ENCODE results near the gene PIM3.

Gene PIM3

GRCh38 chr22:49928185-49928495 lies 32.4 kb upstream of the PIM3 start:
- DNase-seq (ENCODE audit: low read depth), result no peak

GRCh38 chr22:49928555-49929210 lies 31.9 kb upstream of the PIM3 start:
- DNase-seq (ENCODE audit: low read depth), result no peak

- peak; percentile 73 for DNase-seq (ENCODE audit: low read depth)
Measured at GRCh38 chr22:49929211-49929979, 31.2 kb upstream of the PIM3 start.

GRCh38 chr22:49929994-49930575 lies 30.5 kb upstream of the PIM3 start:
- DNase-seq (ENCODE audit: low read depth), result no peak

- DNase-seq (ENCODE audit: low read depth), result no peak
Measured at GRCh38 chr22:49930596-49931412, 29.8 kb upstream of the PIM3 start.

GRCh38 chr22:49933236-49934159 lies 27.1 kb upstream of the PIM3 start:
- DNase-seq (ENCODE audit: low read depth), result no peak

- no peak for DNase-seq (ENCODE audit: low read depth)
Measured at GRCh38 chr22:49934160-49934890, 26.2 kb upstream of the PIM3 start.

- peak; percentile 81 for DNase-seq (ENCODE audit: low read depth)
Measured at GRCh38 chr22:49934891-49935557, 25.5 kb upstream of the PIM3 start.

- DNase-seq (ENCODE audit: low read depth), result no peak
Measured at GRCh38 chr22:49935561-49935960, 25.0 kb upstream of the PIM3 start.

- DNase-seq (ENCODE audit: low read depth), result peak; percentile 93
Measured at GRCh38 chr22:49936018-49936972, 24.3 kb upstream of the PIM3 start.

GRCh38 chr22:49936973-49937757 lies 23.4 kb upstream of the PIM3 start:
- DNase-seq (ENCODE audit: low read depth), result no peak

- no peak for DNase-seq (ENCODE audit: low read depth)
Measured at GRCh38 chr22:49937758-49938564, 22.6 kb upstream of the PIM3 start.

- no peak for DNase-seq (ENCODE audit: low read depth)
Measured at GRCh38 chr22:49938565-49939136, 21.9 kb upstream of the PIM3 start.

- no peak for DNase-seq (ENCODE audit: low read depth)
Measured at GRCh38 chr22:49941507-49942316, 18.9 kb upstream of the PIM3 start.

- no peak for DNase-seq (ENCODE audit: low read depth)
Measured at GRCh38 chr22:49942565-49943404, 17.8 kb upstream of the PIM3 start.

Data from activated T-cell treated with anti-CD3 and anti-CD28 coated beads for 24 hours (primary cell).